Measurements from ENCODE around the gene SLC39A6.
A peak's percentile ranks its signal among the peaks of the same experiment; 100 is the strongest.
"Not testable (repeated sequence)": the region's sequence is repeated elsewhere in the genome, so short reads cannot be mapped to it uniquely, and the experiment has no call there.

SLC39A6 gene

GRCh38 chr18:36095936-36096519, 33.1 kb downstream of the SLC39A6 start:
- DNase-seq, result no peak

- no peak for DNase-seq
These were observed 34.7 kb downstream of the SLC39A6 start for GRCh38 chr18:36094431-36094830.

- DNase-seq, result not testable (repeated sequence)
These were observed 37.0 kb downstream of the SLC39A6 start for GRCh38 chr18:36092116-36092515.

DNA sequence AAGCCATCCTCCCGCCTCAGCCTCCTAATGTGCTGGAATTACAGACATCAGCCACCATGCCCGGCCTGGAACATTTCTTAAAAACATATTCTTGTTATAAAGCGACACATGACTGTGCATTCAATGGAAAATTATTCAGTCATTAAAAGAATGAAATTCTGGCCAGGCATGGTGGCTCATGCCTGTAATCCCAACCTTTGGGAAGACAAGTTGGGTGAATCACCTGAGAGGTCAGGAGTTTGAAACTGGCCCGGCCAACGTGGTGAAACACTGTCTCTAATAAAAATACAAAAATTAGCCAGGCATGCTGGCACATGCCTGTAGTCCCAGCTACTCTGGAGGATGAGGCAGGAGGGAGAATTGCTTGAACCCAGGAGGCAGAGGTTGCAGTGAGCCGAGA, 40.1 kb downstream of the SLC39A6 start:
- no peak for DNase-seq

- DNase-seq, result no peak
These were observed 40.9 kb downstream of the SLC39A6 start for GRCh38 chr18:36088256-36088655.

GRCh38 chr18:36086186-36086585, 43.0 kb downstream of the SLC39A6 start:
- no peak for DNase-seq

DNA sequence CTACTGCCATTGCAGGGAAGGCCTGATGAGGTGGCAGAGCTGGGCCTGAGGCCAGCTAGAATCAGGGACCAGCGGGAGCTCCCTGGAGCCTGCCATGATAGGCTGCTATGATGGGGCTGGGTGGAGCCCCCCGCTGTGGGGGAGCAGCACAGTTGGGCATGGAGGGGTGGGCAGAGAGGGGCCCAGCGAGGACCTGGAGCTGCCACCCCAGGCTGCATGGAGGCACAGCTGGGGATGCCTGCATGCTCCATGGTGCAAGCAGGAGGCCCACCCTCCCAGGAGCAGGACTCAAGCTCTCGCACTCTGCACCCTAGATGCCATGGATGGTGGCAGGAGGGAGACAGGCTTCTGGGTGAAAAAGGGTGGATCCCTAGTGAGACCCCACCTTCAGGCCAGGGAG, 43.9 kb downstream of the SLC39A6 start:
- no peak for DNase-seq

- DNase-seq, result no peak
These were observed 45.4 kb downstream of the SLC39A6 start for GRCh38 chr18:36083729-36084128.

- not testable (repeated sequence) for DNase-seq
These were observed 48.0 kb downstream of the SLC39A6 start for GRCh38 chr18:36081118-36081517.

DNA sequence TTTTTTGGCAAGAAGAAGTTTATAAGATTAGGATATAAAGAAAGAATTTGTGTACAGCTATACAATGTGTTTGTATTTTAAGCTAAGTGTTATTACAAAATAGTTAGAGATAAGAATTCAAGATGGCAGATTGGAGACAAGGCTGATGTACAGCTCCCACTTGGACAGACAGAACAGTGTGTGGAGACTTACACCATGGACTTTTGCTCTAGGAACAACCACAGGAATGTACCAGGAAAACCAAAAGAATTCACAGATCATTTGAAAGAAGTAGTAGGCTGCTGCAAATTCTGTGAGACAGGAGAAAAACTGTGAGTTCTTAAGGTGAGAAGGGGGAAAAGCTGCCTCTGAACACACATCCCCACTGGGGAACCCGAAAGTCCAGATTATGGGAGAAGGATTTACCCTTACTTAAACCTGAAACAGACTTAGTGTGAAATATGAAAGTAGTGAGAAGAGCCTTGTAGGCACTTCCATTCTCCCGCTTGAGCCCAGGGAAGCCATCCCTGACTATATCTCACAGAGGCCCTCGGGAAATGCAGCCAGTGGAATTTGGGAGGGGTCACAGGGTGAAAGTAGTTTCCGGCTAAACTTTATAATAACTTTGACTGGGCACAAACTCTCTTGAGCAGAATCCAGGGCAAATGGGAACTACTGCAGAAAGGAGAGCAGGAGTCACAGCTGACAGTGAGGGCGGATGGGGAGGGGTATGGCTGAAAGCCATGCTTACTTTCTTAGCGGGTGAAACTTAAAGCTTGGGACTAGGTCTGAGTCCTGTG, 50.2 kb downstream of the SLC39A6 start:
- no peak for DNase-seq

- not testable (repeated sequence) for DNase-seq
These were observed 51.4 kb downstream of the SLC39A6 start for GRCh38 chr18:36077764-36078163.

DNA sequence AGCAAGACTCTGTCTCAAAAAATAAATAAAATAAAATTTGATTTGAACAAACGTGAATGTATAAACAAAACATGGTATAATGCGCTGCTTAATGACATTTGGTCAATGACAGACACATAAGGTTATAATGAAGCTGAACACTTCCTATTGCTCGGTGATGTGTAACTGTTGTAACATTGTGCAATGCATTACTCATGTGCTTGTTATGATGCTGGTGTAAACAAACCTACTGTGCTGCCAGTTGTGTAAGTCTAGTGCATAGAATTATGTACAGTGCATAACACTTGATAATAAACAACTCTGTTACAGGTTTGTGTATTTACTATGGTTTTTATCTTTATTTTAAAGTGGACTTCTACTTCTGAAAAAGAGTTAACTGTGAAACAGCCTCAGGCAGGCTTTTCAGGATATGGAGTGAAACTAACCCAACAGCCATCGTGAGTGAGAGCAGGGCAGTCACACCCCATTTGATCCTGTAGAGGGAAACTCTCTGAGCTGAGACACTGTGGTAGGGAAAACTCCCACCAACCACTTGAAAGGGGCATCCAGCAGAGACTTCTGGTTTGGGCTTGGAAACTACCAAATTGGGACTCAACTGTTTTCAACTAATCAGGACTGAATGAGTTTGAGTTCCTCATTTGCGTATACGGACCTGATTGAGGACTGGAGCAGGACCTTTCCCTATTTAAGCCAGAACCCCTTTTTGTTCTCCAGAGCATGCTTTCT, 53.1 kb downstream of the SLC39A6 start:
- DNase-seq, result no peak

GRCh38 chr18:36074435-36074834, 54.7 kb downstream of the SLC39A6 start:
- no peak for DNase-seq

- DNase-seq, result no peak
These were observed 55.5 kb downstream of the SLC39A6 start for GRCh38 chr18:36073676-36074075.

GRCh38 chr18:36072406-36072805, 56.7 kb downstream of the SLC39A6 start:
- DNase-seq, result not testable (repeated sequence)

GRCh38 chr18:36067055-36067957, 61.8 kb downstream of the SLC39A6 start, which contains the start of gene RPRD1A:
TSS of gene RPRD1A (minus strand) at chr18:36067559. CDS start at chr18:36067404, 155 bp downstream.
- peak; percentile 97 for DNase-seq

- no peak for DNase-seq
These were observed 62.5 kb downstream of the SLC39A6 start for GRCh38 chr18:36066686-36067054.

GRCh38 chr18:36066001-36066400, 63.1 kb downstream of the SLC39A6 start:
- DNase-seq, result no peak

- DNase-seq, result not testable (repeated sequence)
These were observed 64.4 kb downstream of the SLC39A6 start for GRCh38 chr18:36064809-36065079.

- no peak for DNase-seq
These were observed 64.9 kb downstream of the SLC39A6 start for GRCh38 chr18:36064027-36064808.

DNA sequence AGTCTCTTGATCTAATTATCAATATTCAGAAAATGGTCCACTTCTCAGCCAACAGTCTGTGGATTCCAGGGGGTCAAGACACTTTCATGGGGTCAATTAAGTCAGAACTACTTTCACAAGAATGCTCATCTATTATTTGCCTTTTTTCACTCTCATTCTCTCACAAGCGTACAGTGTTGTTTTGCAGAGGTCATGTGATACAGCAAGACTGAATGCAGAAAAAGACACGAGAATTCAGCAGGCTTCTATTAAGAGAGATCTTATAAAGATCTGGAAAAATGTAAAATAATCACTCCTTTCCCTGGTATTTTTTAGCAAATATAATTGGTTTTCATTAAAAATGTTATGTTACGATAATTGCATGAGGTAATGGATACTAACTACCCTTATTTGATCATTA, 70.5 kb downstream of the SLC39A6 start:
- no peak for DNase-seq
